Gastroesophageal sphincter (tissue), 3 donors: ENCODE measurements around the gene DCLK1.

ENCODE experiments used
- POLR2A ChIP-seq, 2 donors: fragments of 450-650 bp; IDR thresholded peaks; one replicate each; pipeline ENCODE4 v1.6.1; 2017; ENCODE audit warnings: antibody characterized with exemption in 2 of 2, mild to moderate bottlenecking in 2 of 2, moderate library complexity in 1 of 2
- TF ChIP-seq, protein P1 (sequence below), 4 experiments: fragments of 200-600 bp in 2 of 4; fragments of 450-650 bp in 2 of 4; sonication (generic) in 1 of 4; IDR thresholded peaks; one replicate each; pipeline ENCODE4 v1.5.1; 2017 to 2019; ENCODE audit warnings: antibody characterized with exemption in 4 of 4, mild to moderate bottlenecking in 2 of 4, moderate library complexity in 2 of 4

- TF ChIP-seq, protein P1, sequence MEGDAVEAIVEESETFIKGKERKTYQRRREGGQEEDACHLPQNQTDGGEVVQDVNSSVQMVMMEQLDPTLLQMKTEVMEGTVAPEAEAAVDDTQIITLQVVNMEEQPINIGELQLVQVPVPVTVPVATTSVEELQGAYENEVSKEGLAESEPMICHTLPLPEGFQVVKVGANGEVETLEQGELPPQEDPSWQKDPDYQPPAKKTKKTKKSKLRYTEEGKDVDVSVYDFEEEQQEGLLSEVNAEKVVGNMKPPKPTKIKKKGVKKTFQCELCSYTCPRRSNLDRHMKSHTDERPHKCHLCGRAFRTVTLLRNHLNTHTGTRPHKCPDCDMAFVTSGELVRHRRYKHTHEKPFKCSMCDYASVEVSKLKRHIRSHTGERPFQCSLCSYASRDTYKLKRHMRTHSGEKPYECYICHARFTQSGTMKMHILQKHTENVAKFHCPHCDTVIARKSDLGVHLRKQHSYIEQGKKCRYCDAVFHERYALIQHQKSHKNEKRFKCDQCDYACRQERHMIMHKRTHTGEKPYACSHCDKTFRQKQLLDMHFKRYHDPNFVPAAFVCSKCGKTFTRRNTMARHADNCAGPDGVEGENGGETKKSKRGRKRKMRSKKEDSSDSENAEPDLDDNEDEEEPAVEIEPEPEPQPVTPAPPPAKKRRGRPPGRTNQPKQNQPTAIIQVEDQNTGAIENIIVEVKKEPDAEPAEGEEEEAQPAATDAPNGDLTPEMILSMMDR (IDR thresholded peaks at IDR 0.05), result no peak
- TF ChIP-seq POLR2A (IDR thresholded peaks at IDR 0.05), result no peak
Measured at GRCh38 chr13:36124236-36124822, 6.9 kb downstream of the DCLK1 start.
